ENCODE data around the gene TNFSF12.

TNFSF12 gene

GRCh38 chr17:7558544-7559319 is 9.9 kb downstream of the TNFSF12 start, which contains the start of gene TNFSF13:
Gene TNFSF13 (plus strand): TSS chr17:7558750. CDS start chr17:7559040, 290 bp downstream.
- Histone ChIP-seq H3K27ac (ENCODE audit: low read length) (peak within 1 kb of the TSS; percentile 99), H3K4me3 (ENCODE audit: low read length in 2 of 2) (peak within 1 kb of the TSS; percentile 44 to 88), H3K27me3 (ENCODE audit: control insufficient read depth in 1 of 2, insufficient read depth in 2 of 2, low read length in 2 of 2) (no peaks in the 10 kb centered on the region), H3K9me3 (ENCODE audit: control insufficient read depth in 2 of 2, low read length in 2 of 2) (no peaks in the 10 kb centered on the region), H3K9ac (ENCODE audit: low read length in 2 of 2) (peak within 1 kb of the TSS; percentile 81 to 86), H3K4me1 (ENCODE audit: control insufficient read depth, insufficient read depth, low read length) (peaks cover 59% of the 10 kb centered on the region), H3K36me3 (ENCODE audit: control insufficient read depth in 2 of 2, insufficient read depth in 2 of 2, low read length in 2 of 2) (peaks cover under 1 to 3% of the 10 kb centered on the region in 2 donors)

GRCh38 chr17:7559320-7560171 is 10.7 kb downstream of the TNFSF12 start:
- peaks cover 4% of the 10 kb centered on the region in 2 donors for H3K36me3 ChIP-seq (ENCODE audit: control insufficient read depth in 2 of 2, insufficient read depth in 2 of 2, low read length in 2 of 2)
- peak overlapping the region; percentile 81 to 86 for H3K9ac ChIP-seq (ENCODE audit: low read length in 2 of 2)
- H3K27me3 ChIP-seq (ENCODE audit: control insufficient read depth in 1 of 2, insufficient read depth in 2 of 2, low read length in 2 of 2): no peaks in the 10 kb centered on the region
- no peaks in the 10 kb centered on the region for H3K9me3 ChIP-seq (ENCODE audit: control insufficient read depth in 2 of 2, low read length in 2 of 2)
- peak overlapping the region; percentile 99 for H3K27ac ChIP-seq (ENCODE audit: low read length)
- peaks cover 67% of the 10 kb centered on the region for H3K4me1 ChIP-seq (ENCODE audit: control insufficient read depth, insufficient read depth, low read length)
- H3K4me3 ChIP-seq (ENCODE audit: low read length in 2 of 2): peak overlapping the region; percentile 78 to 88

- peaks cover 12 to 13% of the 10 kb centered on the region in 2 donors for H3K36me3 ChIP-seq (ENCODE audit: control insufficient read depth in 2 of 2, insufficient read depth in 2 of 2, low read length in 2 of 2)
- peak overlapping the region; percentile 72 to 86 for H3K9ac ChIP-seq (ENCODE audit: low read length in 2 of 2)
- peak overlapping the region; percentile 78 to 88 for H3K4me3 ChIP-seq (ENCODE audit: low read length in 2 of 2)
- peak overlapping the region; percentile 99 for H3K27ac ChIP-seq (ENCODE audit: low read length)
- H3K9me3 ChIP-seq (ENCODE audit: control insufficient read depth in 2 of 2, low read length in 2 of 2): no peaks in the 10 kb centered on the region
- no peaks in the 10 kb centered on the region for H3K27me3 ChIP-seq (ENCODE audit: control insufficient read depth in 1 of 2, insufficient read depth in 2 of 2, low read length in 2 of 2)
- peaks cover 72% of the 10 kb centered on the region for H3K4me1 ChIP-seq (ENCODE audit: control insufficient read depth, insufficient read depth, low read length)
Measured at GRCh38 chr17:7560172-7561027, 11.5 kb downstream of the TNFSF12 start.

- Histone ChIP-seq H3K27ac (ENCODE audit: low read length) (peak overlapping the region; percentile 99), H3K9ac (ENCODE audit: low read length in 2 of 2) (peak overlapping the region; percentile 79 to 86), H3K36me3 (ENCODE audit: control insufficient read depth in 2 of 2, insufficient read depth in 2 of 2, low read length in 2 of 2) (peaks cover 14 to 17% of the 10 kb centered on the region in 2 donors), H3K27me3 (ENCODE audit: control insufficient read depth in 1 of 2, insufficient read depth in 2 of 2, low read length in 2 of 2) (no peaks in the 10 kb centered on the region), H3K4me3 (ENCODE audit: low read length in 2 of 2) (peak overlapping the region; percentile 78 to 88), H3K4me1 (ENCODE audit: control insufficient read depth, insufficient read depth, low read length) (peaks cover 72% of the 10 kb centered on the region), H3K9me3 (ENCODE audit: control insufficient read depth in 2 of 2, low read length in 2 of 2) (no peaks in the 10 kb centered on the region)
Measured at GRCh38 chr17:7561028-7561575, 12.2 kb downstream of the TNFSF12 start.

- peaks cover 15 to 18% of the 10 kb centered on the region in 2 donors for H3K36me3 ChIP-seq (ENCODE audit: control insufficient read depth in 2 of 2, insufficient read depth in 2 of 2, low read length in 2 of 2)
- H3K4me3 ChIP-seq (ENCODE audit: low read length in 2 of 2): peak within 1 kb of the TSS; percentile 83 to 88
- H3K27ac ChIP-seq (ENCODE audit: low read length): peak within 1 kb of the TSS; percentile 99
- H3K4me1 ChIP-seq (ENCODE audit: control insufficient read depth, insufficient read depth, low read length): peaks cover 72% of the 10 kb centered on the region
- H3K27me3 ChIP-seq (ENCODE audit: control insufficient read depth in 1 of 2, insufficient read depth in 2 of 2, low read length in 2 of 2): no peaks in the 10 kb centered on the region
- H3K9me3 ChIP-seq (ENCODE audit: control insufficient read depth in 2 of 2, low read length in 2 of 2): no peaks in the 10 kb centered on the region
- peak within 1 kb of the TSS; percentile 89 to 90 for H3K9ac ChIP-seq (ENCODE audit: low read length in 2 of 2)
Measured at GRCh38 chr17:7561589-7562207, 12.8 kb downstream of the TNFSF12 start, which contains the start of gene SENP3. Gene SENP3 (plus strand): TSS chr17:7561919. CDS start chr17:7563077, 1,158 bp downstream.

- no peaks in the 10 kb centered on the region for H3K9me3 ChIP-seq (ENCODE audit: control insufficient read depth in 2 of 2, low read length in 2 of 2)
- peak overlapping the region; percentile 89 to 90 for H3K9ac ChIP-seq (ENCODE audit: low read length in 2 of 2)
- H3K4me1 ChIP-seq (ENCODE audit: control insufficient read depth, insufficient read depth, low read length): peaks cover 72% of the 10 kb centered on the region
- peak overlapping the region; percentile 83 to 88 for H3K4me3 ChIP-seq (ENCODE audit: low read length in 2 of 2)
- H3K27ac ChIP-seq (ENCODE audit: low read length): peak overlapping the region; percentile 99
- H3K27me3 ChIP-seq (ENCODE audit: control insufficient read depth in 1 of 2, insufficient read depth in 2 of 2, low read length in 2 of 2): no peaks in the 10 kb centered on the region
- H3K36me3 ChIP-seq (ENCODE audit: control insufficient read depth in 2 of 2, insufficient read depth in 2 of 2, low read length in 2 of 2): peaks cover 20 to 22% of the 10 kb centered on the region in 2 donors
Measured at GRCh38 chr17:7562208-7562605, 13.3 kb downstream of the TNFSF12 start.

GRCh38 chr17:7563115-7563869 is 14.4 kb downstream of the TNFSF12 start:
- H3K4me3 ChIP-seq (ENCODE audit: low read length in 2 of 2): peak overlapping the region in 1 of 2 donors; percentile 88
- H3K4me1 ChIP-seq (ENCODE audit: control insufficient read depth, insufficient read depth, low read length): peaks cover 62% of the 10 kb centered on the region
- H3K9me3 ChIP-seq (ENCODE audit: control insufficient read depth in 2 of 2, low read length in 2 of 2): no peaks in the 10 kb centered on the region
- H3K9ac ChIP-seq (ENCODE audit: low read length in 2 of 2): peak overlapping the region; percentile 13 to 90
- no peak overlapping the region for H3K27ac ChIP-seq (ENCODE audit: low read length)
- peaks cover 20 to 27% of the 10 kb centered on the region in 2 donors for H3K36me3 ChIP-seq (ENCODE audit: control insufficient read depth in 2 of 2, insufficient read depth in 2 of 2, low read length in 2 of 2)
- no peaks in the 10 kb centered on the region for H3K27me3 ChIP-seq (ENCODE audit: control insufficient read depth in 1 of 2, insufficient read depth in 2 of 2, low read length in 2 of 2)

- Histone ChIP-seq H3K36me3 (ENCODE audit: control insufficient read depth in 2 of 2, insufficient read depth in 2 of 2, low read length in 2 of 2) (peaks cover 45 to 47% of the 10 kb centered on the region in 2 donors), H3K4me3 (ENCODE audit: low read length in 2 of 2) (no peak overlapping the region), H3K27ac (ENCODE audit: low read length) (no peak overlapping the region), H3K9me3 (ENCODE audit: control insufficient read depth in 2 of 2, low read length in 2 of 2) (no peaks in the 10 kb centered on the region), H3K27me3 (ENCODE audit: control insufficient read depth in 1 of 2, insufficient read depth in 2 of 2, low read length in 2 of 2) (no peaks in the 10 kb centered on the region), H3K4me1 (ENCODE audit: control insufficient read depth, insufficient read depth, low read length) (peaks cover 21% of the 10 kb centered on the region), H3K9ac (ENCODE audit: low read length in 2 of 2) (no peak overlapping the region)
Measured at GRCh38 chr17:7569571-7569970, 20.7 kb downstream of the TNFSF12 start.

GRCh38 chr17:7570351-7570750 is 21.5 kb downstream of the TNFSF12 start:
- H3K9me3 ChIP-seq (ENCODE audit: control insufficient read depth in 2 of 2, low read length in 2 of 2): no peaks in the 10 kb centered on the region
- no peaks in the 10 kb centered on the region for H3K27me3 ChIP-seq (ENCODE audit: control insufficient read depth in 1 of 2, insufficient read depth in 2 of 2, low read length in 2 of 2)
- no peak overlapping the region for H3K9ac ChIP-seq (ENCODE audit: low read length in 2 of 2)
- H3K4me3 ChIP-seq (ENCODE audit: low read length in 2 of 2): no peak overlapping the region
- peaks cover 45 to 47% of the 10 kb centered on the region in 2 donors for H3K36me3 ChIP-seq (ENCODE audit: control insufficient read depth in 2 of 2, insufficient read depth in 2 of 2, low read length in 2 of 2)
- H3K4me1 ChIP-seq (ENCODE audit: control insufficient read depth, insufficient read depth, low read length): peaks cover 25% of the 10 kb centered on the region
- H3K27ac ChIP-seq (ENCODE audit: low read length): no peak overlapping the region

Measured in stomach smooth muscle (tissue), 2 donors.